Prostate gland (tissue), 2 donors: ENCODE data around the gene ACER2. TPM values are rescaled to one million over a fixed set of nuclear protein-coding genes. Genes with fewer than 3 reads are reported as not detected.
A peak's percentile ranks its signal among the peaks of the same experiment; 100 is the strongest.

ENCODE experiments used
- DNase-seq: peaks from one replicate; pipeline ENCODE4 v3.0.0-alpha.2; 2019; ENCODE audit warnings: low spot score
- H3K27ac ChIP-seq, 2 donors: fragments of 200-600 bp; sonication (generic); 2 replicates each; pipeline ENCODE4 v1.5.1; 2017 to 2019
- H3K27me3 ChIP-seq: fragments of 200-600 bp; sonication (generic); replicated peaks from 2 replicates; pipeline ENCODE4 v1.5.1; 2019; ENCODE audit not compliant: insufficient read depth
- H3K36me3 ChIP-seq, 2 donors: fragments of 200-600 bp; sonication (generic); 1 replicate in 1 of 2; 2 replicates in 1 of 2; pipeline versions ENCODE4 v1.5.1 to v1.8.1; 2017 to 2019
- H3K4me1 ChIP-seq: fragments of 200-600 bp; sonication (generic); replicated peaks from 2 replicates; pipeline ENCODE4 v1.5.1; 2019
- H3K4me3 ChIP-seq, 2 donors: fragments of 200-600 bp; sonication (generic); 2 replicates each; pipeline ENCODE4 v1.5.1; 2017 to 2019
- H3K9me3 ChIP-seq: fragments of 200-600 bp; sonication (generic); 2 replicates; pipeline ENCODE4 v1.5.1; 2017
- CTCF ChIP-seq, 4 experiments: fragments of 200-600 bp in 2 of 4; fragments of 450-650 bp in 2 of 4; sonication (generic) in 2 of 4; IDR thresholded peaks; 1 replicate in 3 of 4; 2 replicates in 1 of 4; pipeline ENCODE4 v1.5.1; 2016 to 2019; ENCODE audit warnings: antibody characterized with exemption in 4 of 4, mild to moderate bottlenecking in 2 of 4, moderate library complexity in 2 of 4
- POLR2A ChIP-seq: fragments of 450-650 bp; IDR thresholded peaks from one replicate; pipeline ENCODE4 v1.6.1; 2016; ENCODE audit warnings: antibody characterized with exemption, mild to moderate bottlenecking
- POLR2AphosphoS5 ChIP-seq: sonication (generic); formaldehyde crosslinking; IDR thresholded peaks from one replicate; pipeline ENCODE4 v1.6.1; 2017; ENCODE audit warnings: antibody characterized with exemption
- WGBS: methylation state at CpG from one replicate; pipeline ENCODE4 v1.1.5; 2018; 5-methylcytosine and 5-hydroxymethylcytosine counted together
- intact Hi-C: fragments of 100-400 bp; cut with DNase I; formaldehyde crosslinking; loops from one replicate; pipeline ENCODE4 v1.14.2; 2022
- total RNA-seq, 2 donors: library from RNA; depleted of rRNA; stranded (reverse); fragments of >200 nt; gene quantifications; one replicate each; pipeline ENCODE4 v1.1.0, GENCODE V29; 2016

ACER2 gene
- total RNA-seq, 2 donors from 2014 or later, result 11.1 to 14.0 TPM

GRCh38 chr9:19446361-19446861, 37.6 kb downstream of the ACER2 start:
- H3K36me3 ChIP-seq, result no peaks in the 10 kb centered on the region
- intact Hi-C loops, result no loop called here
- H3K27me3 ChIP-seq, result no peaks in the 10 kb centered on the region
- H3K4me3 ChIP-seq, result no peak overlapping the region
- 74% methylated on average over 7 of the region's 7 CpGs for WGBS
- no peaks in the 10 kb centered on the region for H3K4me1 ChIP-seq
- TF ChIP-seq POLR2AphosphoS5 (no peak), POLR2A (no peak), CTCF (IDR thresholded peaks at IDR 0.05) (no peak)
- H3K27ac ChIP-seq, result no peak overlapping the region
- DNase-seq, result no peak
- no peaks in the 10 kb centered on the region for H3K9me3 ChIP-seq

- H3K27ac ChIP-seq, result no peak overlapping the region
- H3K4me1 ChIP-seq, result no peaks in the 10 kb centered on the region
- no peaks in the 10 kb centered on the region for H3K36me3 ChIP-seq
- TF ChIP-seq POLR2A (no peak), POLR2AphosphoS5 (no peak), CTCF (IDR thresholded peaks at IDR 0.05) (no peak)
- intact Hi-C loops, result loop anchor here (10.0 kb wide), 2 partner anchors 277 to 327 kb away; partner anchors contain the start of gene PLIN2
- 92% methylated on average over 9 of the region's 9 CpGs for WGBS
- H3K4me3 ChIP-seq, result no peak overlapping the region
- DNase-seq, result no peak
- no peaks in the 10 kb centered on the region for H3K27me3 ChIP-seq
- H3K9me3 ChIP-seq, result no peaks in the 10 kb centered on the region
These were observed 42.7 kb downstream of the ACER2 start for GRCh38 chr9:19451240-19452087.

GRCh38 chr9:19456426-19456825, 47.6 kb downstream of the ACER2 start:
- WGBS, result 59% methylated on average over 3 of the region's 3 CpGs
- H3K27ac ChIP-seq, result no peak overlapping the region
- no peak for DNase-seq
- no peaks in the 10 kb centered on the region for H3K36me3 ChIP-seq
- no peak for TF ChIP-seq CTCF (IDR thresholded peaks at IDR 0.05)
- TF ChIP-seq POLR2A, result no peak
- no peak for TF ChIP-seq POLR2AphosphoS5
- no peak overlapping the region for H3K4me3 ChIP-seq
- intact Hi-C loops, result loop anchor here (5.0 to 10.0 kb wide), 3 partner anchors 224 to 332 kb away; partner anchors contain the start of genes DENND4C and PLIN2
- no peaks in the 10 kb centered on the region for H3K27me3 ChIP-seq
- no peaks in the 10 kb centered on the region for H3K4me1 ChIP-seq
- H3K9me3 ChIP-seq, result no peaks in the 10 kb centered on the region

- H3K27me3 ChIP-seq, result no peaks in the 10 kb centered on the region
- no peak overlapping the region for H3K27ac ChIP-seq
- peak; percentile 56 for DNase-seq
- H3K4me3 ChIP-seq, result no peak overlapping the region
- no peaks in the 10 kb centered on the region for H3K36me3 ChIP-seq
- intact Hi-C loops, result loop anchor here (5.0 to 10.0 kb wide), 3 partner anchors 225 to 332 kb away; partner anchors contain the start of genes DENND4C and PLIN2
- no peaks in the 10 kb centered on the region for H3K4me1 ChIP-seq
- TF ChIP-seq POLR2AphosphoS5 (peak; percentile 69), CTCF (IDR thresholded peaks at IDR 0.05) (peak; percentile 89 to 95 (median 90)), POLR2A (no peak)
- H3K9me3 ChIP-seq, result no peaks in the 10 kb centered on the region
- 39% methylated on average over 12 of the region's 12 CpGs for WGBS
These were observed 48.3 kb downstream of the ACER2 start for GRCh38 chr9:19456996-19457692.
